Endothelial cell (in vitro differentiated cells): ENCODE measurements around the gene LAMA2. TPM values are rescaled to one million over a fixed set of nuclear protein-coding genes. Genes with fewer than 3 reads are reported as not detected.

ENCODE experiments used
- DNase-seq: peaks from one replicate; pipeline ENCODE4 v3.0.0; 2021; ENCODE audit warnings: low spot score
- H3K27ac Mint-ChIP-seq: one replicate; pipeline ENCODE4 v1.8.0; 2021; ENCODE audit warnings: mixed read lengths, inconsistent platforms; ENCODE audit not compliant: unreplicated experiment
- H3K27me3 Mint-ChIP-seq: one replicate; pipeline ENCODE4 v1.8.0; 2021; ENCODE audit warnings: mild to moderate bottlenecking, moderate library complexity, mixed read lengths, inconsistent platforms; ENCODE audit not compliant: unreplicated experiment
- H3K36me3 Mint-ChIP-seq: one replicate; pipeline ENCODE4 v1.8.0; 2021; ENCODE audit warnings: mild to moderate bottlenecking, low read depth, mixed read lengths, inconsistent platforms; ENCODE audit not compliant: unreplicated experiment
- H3K4me1 Mint-ChIP-seq: one replicate; pipeline ENCODE4 v1.8.0; 2021; ENCODE audit warnings: mild to moderate bottlenecking, mixed read lengths, inconsistent platforms; ENCODE audit not compliant: unreplicated experiment
- H3K4me3 Mint-ChIP-seq: one replicate; pipeline ENCODE4 v1.8.0; 2021; ENCODE audit warnings: mild to moderate bottlenecking, mixed read lengths, inconsistent platforms; ENCODE audit not compliant: unreplicated experiment
- H3K9me3 Mint-ChIP-seq: one replicate; pipeline ENCODE4 v1.8.0; 2021; ENCODE audit warnings: mixed read lengths, inconsistent platforms; ENCODE audit not compliant: unreplicated experiment
- total RNA-seq: library from RNA; stranded (reverse); fragmentation: NEBNext Ultra II Directional; extraction: Animal tissue kit (Norgen Biotek cat#: 25700); gene quantifications from one replicate; pipeline ENCODE4 v1.2.1, GENCODE V29; 2021; ENCODE audit not compliant: unreplicated experiment
- TF ChIP-seq, protein P1 (sequence below): fragments of 200-600 bp; sonication (generic); IDR thresholded peaks from one replicate; pipeline ENCODE4 v1.5.0; 2021; ENCODE audit warnings: antibody characterized with exemption; ENCODE audit not compliant: unreplicated experiment

LAMA2 gene
- total RNA-seq, 1 donor from 2014 or later = 2.0 TPM

GRCh38 chr6:129239825-129240491, 357.0 kb downstream of the LAMA2 start:
- Mint-ChIP-seq H3K27ac (no peak overlapping the region), H3K4me1 (peaks cover 16% of the 10 kb centered on the region), H3K9me3 (no peaks in the 10 kb centered on the region), H3K27me3 (peaks cover 1% of the 10 kb centered on the region), H3K36me3 (no peaks in the 10 kb centered on the region), H3K4me3 (no peak overlapping the region)
- TF ChIP-seq, protein P1, sequence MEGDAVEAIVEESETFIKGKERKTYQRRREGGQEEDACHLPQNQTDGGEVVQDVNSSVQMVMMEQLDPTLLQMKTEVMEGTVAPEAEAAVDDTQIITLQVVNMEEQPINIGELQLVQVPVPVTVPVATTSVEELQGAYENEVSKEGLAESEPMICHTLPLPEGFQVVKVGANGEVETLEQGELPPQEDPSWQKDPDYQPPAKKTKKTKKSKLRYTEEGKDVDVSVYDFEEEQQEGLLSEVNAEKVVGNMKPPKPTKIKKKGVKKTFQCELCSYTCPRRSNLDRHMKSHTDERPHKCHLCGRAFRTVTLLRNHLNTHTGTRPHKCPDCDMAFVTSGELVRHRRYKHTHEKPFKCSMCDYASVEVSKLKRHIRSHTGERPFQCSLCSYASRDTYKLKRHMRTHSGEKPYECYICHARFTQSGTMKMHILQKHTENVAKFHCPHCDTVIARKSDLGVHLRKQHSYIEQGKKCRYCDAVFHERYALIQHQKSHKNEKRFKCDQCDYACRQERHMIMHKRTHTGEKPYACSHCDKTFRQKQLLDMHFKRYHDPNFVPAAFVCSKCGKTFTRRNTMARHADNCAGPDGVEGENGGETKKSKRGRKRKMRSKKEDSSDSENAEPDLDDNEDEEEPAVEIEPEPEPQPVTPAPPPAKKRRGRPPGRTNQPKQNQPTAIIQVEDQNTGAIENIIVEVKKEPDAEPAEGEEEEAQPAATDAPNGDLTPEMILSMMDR = no peak
- DNase-seq = no peak

DNA sequence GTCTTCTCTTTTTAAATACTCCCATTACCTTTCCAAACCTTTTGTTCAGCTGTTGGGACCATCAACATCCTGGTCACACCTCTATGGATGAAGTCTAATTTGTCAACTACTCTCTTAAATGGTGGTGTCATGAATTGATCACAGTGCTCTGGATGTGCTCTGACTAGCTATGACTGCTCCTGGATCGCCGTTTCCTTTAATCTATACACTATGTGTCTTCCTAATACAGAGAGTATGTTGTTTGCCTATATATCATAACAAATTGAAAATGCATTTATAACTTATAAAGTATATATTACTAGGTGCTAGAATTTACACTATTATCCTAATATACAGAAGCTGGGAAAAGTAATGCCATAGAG, 357.5 kb downstream of the LAMA2 start:
- H3K4me1 Mint-ChIP-seq = peaks cover 14% of the 10 kb centered on the region
- TF ChIP-seq, protein P1 = no peak
- no peak for DNase-seq
- no peaks in the 10 kb centered on the region for H3K36me3 Mint-ChIP-seq
- no peak overlapping the region for H3K27ac Mint-ChIP-seq
- H3K4me3 Mint-ChIP-seq = no peak overlapping the region
- H3K9me3 Mint-ChIP-seq = no peaks in the 10 kb centered on the region
- peaks cover 1% of the 10 kb centered on the region for H3K27me3 Mint-ChIP-seq

DNA sequence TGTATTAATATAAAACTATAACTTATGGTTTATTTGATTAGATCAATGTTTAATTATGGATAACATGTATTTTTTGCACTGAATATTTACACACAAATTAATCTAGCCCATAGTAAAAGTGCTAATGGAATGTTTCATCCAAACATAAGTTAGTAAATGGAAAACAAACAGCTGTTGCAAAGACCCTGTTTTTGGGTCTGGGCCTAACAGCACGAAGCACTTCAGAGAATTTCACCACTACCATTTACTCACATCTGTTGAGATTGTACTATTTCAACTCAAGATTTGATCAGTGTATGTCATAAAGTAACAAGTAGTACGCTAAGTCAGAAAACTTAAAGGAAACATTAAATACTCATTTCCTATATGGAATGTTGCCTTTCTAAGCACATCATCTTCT, 359.6 kb downstream of the LAMA2 start:
- no peak overlapping the region for H3K4me3 Mint-ChIP-seq
- TF ChIP-seq, protein P1 = no peak
- DNase-seq = no peak
- H3K27ac Mint-ChIP-seq = no peak overlapping the region
- peaks cover 1% of the 10 kb centered on the region for H3K27me3 Mint-ChIP-seq
- peaks cover 11% of the 10 kb centered on the region for H3K4me1 Mint-ChIP-seq
- no peaks in the 10 kb centered on the region for H3K36me3 Mint-ChIP-seq
- no peaks in the 10 kb centered on the region for H3K9me3 Mint-ChIP-seq

DNA sequence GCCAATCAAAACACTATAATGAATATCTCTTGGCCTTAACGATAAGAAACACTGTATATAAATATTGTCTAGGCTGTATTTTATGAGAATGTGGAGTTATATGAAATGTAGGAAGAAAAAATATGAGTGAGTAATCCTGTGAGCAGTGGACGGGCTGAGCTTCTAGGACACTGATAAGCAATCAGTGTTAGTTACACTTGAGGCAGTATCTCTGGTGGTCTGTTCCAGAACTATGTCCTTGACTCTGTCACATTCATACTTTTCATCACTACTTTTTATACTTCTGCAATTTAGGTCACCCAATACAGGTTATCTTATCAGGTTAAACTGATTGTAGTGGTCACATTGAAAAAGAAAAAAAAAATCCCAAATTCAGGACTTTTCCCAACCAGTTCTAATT, 360.4 kb downstream of the LAMA2 start:
- DNase-seq = no peak
- Mint-ChIP-seq H3K9me3 (no peaks in the 10 kb centered on the region), H3K4me3 (no peak overlapping the region), H3K4me1 (peaks cover 11% of the 10 kb centered on the region), H3K27me3 (peaks cover 1% of the 10 kb centered on the region), H3K27ac (no peak overlapping the region), H3K36me3 (no peaks in the 10 kb centered on the region)
- TF ChIP-seq, protein P1 = no peak

DNA sequence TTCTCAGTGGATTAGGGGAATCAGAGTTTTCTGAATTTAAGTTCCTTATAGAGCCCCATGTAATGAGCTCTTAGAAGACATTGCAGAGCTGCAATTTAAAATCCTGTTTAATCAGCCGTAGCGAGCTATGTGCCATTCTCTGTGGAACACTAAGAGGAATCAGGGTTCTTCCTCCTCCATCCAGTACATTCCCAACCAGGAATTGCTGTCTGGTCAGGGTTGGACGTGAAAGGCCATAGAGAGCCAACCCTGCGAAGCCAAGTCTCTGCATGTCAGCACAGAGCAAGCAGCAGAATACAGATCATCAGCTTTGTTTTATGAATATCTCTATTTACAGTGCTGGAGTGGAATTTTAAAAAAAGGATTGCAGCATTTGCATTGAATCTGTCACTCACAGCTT, 366.0 kb downstream of the LAMA2 start:
- Mint-ChIP-seq H3K4me3 (no peak overlapping the region), H3K4me1 (peaks cover 4% of the 10 kb centered on the region), H3K27me3 (no peaks in the 10 kb centered on the region), H3K36me3 (no peaks in the 10 kb centered on the region), H3K27ac (no peak overlapping the region), H3K9me3 (no peaks in the 10 kb centered on the region)
- TF ChIP-seq, protein P1 = no peak
- no peak for DNase-seq
